Testis (tissue), 3 donors: ENCODE data around the gene FOSB. TPM values are rescaled to one million over a fixed set of nuclear protein-coding genes. Genes with fewer than 3 reads are reported as not detected.
A peak's percentile ranks its signal among the peaks of the same experiment; 100 is the strongest.

Experiments
- DNase-seq: peaks from one replicate; pipeline ENCODE4 v3.0.0-alpha.2; 2019
- H3K27ac ChIP-seq, 2 donors: fragments of 200-600 bp; sonication (generic); one replicate each; pipeline ENCODE4 v1.5.1; 2019
- H3K27me3 ChIP-seq: fragments of 200-600 bp; sonication (generic); one replicate; pipeline ENCODE4 v1.5.1; 2019
- H3K36me3 ChIP-seq: fragments of 200-600 bp; sonication (generic); one replicate; pipeline ENCODE4 v1.5.1; 2017; ENCODE audit warnings: low read depth; ENCODE audit errors: missing control alignments
- H3K4me1 ChIP-seq: fragments of 200-600 bp; sonication (generic); one replicate; pipeline ENCODE4 v1.5.1; 2019
- H3K4me3 ChIP-seq, 2 donors: fragments of 200-600 bp; sonication (generic); one replicate each; pipeline ENCODE4 v1.5.1; 2017 to 2019
- H3K9me3 ChIP-seq: fragments of 200-600 bp; sonication (generic); one replicate; pipeline ENCODE4 v1.5.1; 2017
- CTCF ChIP-seq, 3 experiments: fragments of 450-650 bp in 2 of 3; fragments of 200-600 bp in 1 of 3; sonication (generic) in 1 of 3; IDR thresholded peaks; one replicate each; pipeline ENCODE4 v1.5.1; 2016 to 2019; ENCODE audit warnings: antibody characterized with exemption in 3 of 3, mild to moderate bottlenecking in 2 of 3, moderate library complexity in 1 of 3
- POLR2A ChIP-seq: fragments of 450-650 bp; IDR thresholded peaks from one replicate; pipeline ENCODE4 v1.6.1; 2017; ENCODE audit warnings: antibody characterized with exemption, mild to moderate bottlenecking, moderate library complexity
- WGBS, 2 donors: methylation state at CpG; one replicate each; pipeline ENCODE4 v1.1.5; 2018; 5-methylcytosine and 5-hydroxymethylcytosine counted together
- intact Hi-C: fragments of 100-400 bp; cut with DNase I; formaldehyde crosslinking; loops from one replicate; pipeline ENCODE4 v1.15.1; 2023; ENCODE audit warnings: low total_unique reads
- polyA plus RNA-seq: library from polyadenylated mRNA; stranded (reverse); fragments of 350-450 nt; fragmentation: Illumina TruSeq; extraction: RNeasy Lipid Tissue Mini Kit (QIAGEN cat#74804); gene quantifications from one replicate; pipeline ENCODE4 v1.2.3, GENCODE V29; 2014; ENCODE audit warnings: low read depth, low replicate concordance; ENCODE audit not compliant: insufficient read depth
- total RNA-seq, 2 donors: library from RNA; depleted of rRNA; stranded (reverse); fragments of >200 nt; gene quantifications; one replicate each; pipeline ENCODE4 v1.2.3, GENCODE V29; 2016

Gene FOSB
- total and polyA plus RNA-seq, 3 donors from 2014 or later, result 1.2 to 22.7 (median 3.9) TPM

GRCh38 chr19:45420356-45420755, 47.4 kb upstream of the FOSB start:
- Histone ChIP-seq H3K4me3 (no peak overlapping the region), H3K27ac (no peak overlapping the region), H3K36me3 (no peaks in the 10 kb centered on the region), H3K27me3 (no peaks in the 10 kb centered on the region), H3K4me1 (peaks cover 14% of the 10 kb centered on the region), H3K9me3 (no peaks in the 10 kb centered on the region)
- no peak for DNase-seq
- TF ChIP-seq CTCF (IDR thresholded peaks at IDR 0.05), result no peak
- TF ChIP-seq POLR2A, result no peak
- intact Hi-C loops, result no loop called here
- 73 to 82% methylated on average over 10 of the region's 10 CpGs for WGBS, 2 donors

- Histone ChIP-seq H3K4me3 (no peak overlapping the region), H3K9me3 (no peaks in the 10 kb centered on the region), H3K36me3 (no peaks in the 10 kb centered on the region), H3K27ac (no peak overlapping the region), H3K4me1 (peaks cover 16% of the 10 kb centered on the region), H3K27me3 (no peaks in the 10 kb centered on the region)
- DNase-seq, result no peak
- intact Hi-C loops, result no loop called here
- 90 to 95% methylated on average over 3 to 6 of the region's 6 CpGs for WGBS, 2 donors
- TF ChIP-seq CTCF (IDR thresholded peaks at IDR 0.05), result no peak
- no peak for TF ChIP-seq POLR2A
Measured at GRCh38 chr19:45420871-45421270, 46.9 kb upstream of the FOSB start.

GRCh38 chr19:45421947-45422498, 45.8 kb upstream of the FOSB start:
- Histone ChIP-seq H3K4me3 (no peak overlapping the region), H3K9me3 (no peaks in the 10 kb centered on the region), H3K4me1 (peaks cover 16% of the 10 kb centered on the region), H3K36me3 (no peaks in the 10 kb centered on the region), H3K27ac (no peak overlapping the region), H3K27me3 (no peaks in the 10 kb centered on the region)
- no peak for DNase-seq
- 60 to 75% methylated on average over 6 of the region's 6 CpGs for WGBS, 2 donors
- intact Hi-C loops, result no loop called here
- TF ChIP-seq POLR2A (no peak), CTCF (IDR thresholded peaks at IDR 0.05) (no peak)

GRCh38 chr19:45423033-45423588, 44.7 kb upstream of the FOSB start:
- no peaks in the 10 kb centered on the region for H3K27me3 ChIP-seq
- no peaks in the 10 kb centered on the region for H3K9me3 ChIP-seq
- no peak for TF ChIP-seq POLR2A
- TF ChIP-seq CTCF (IDR thresholded peaks at IDR 0.05), result no peak
- peaks cover 16% of the 10 kb centered on the region for H3K4me1 ChIP-seq
- H3K27ac ChIP-seq, result peak overlapping the region; percentile 91 to 92
- intact Hi-C loops, result no loop called here
- H3K36me3 ChIP-seq, result no peaks in the 10 kb centered on the region
- H3K4me3 ChIP-seq, result peak overlapping the region; percentile 65 to 81
- no peak for DNase-seq
- 7% methylated on average over 20 of the region's 20 CpGs for WGBS, 2 donors
